A673 (cell line): ENCODE data around the gene GBX2. TPM values are rescaled to one million over a fixed set of nuclear protein-coding genes. Genes with fewer than 3 reads are reported as not detected.
"Not testable (repeated sequence)": the region's sequence is repeated elsewhere in the genome, so short reads cannot be mapped to it uniquely, and the experiment has no call there.

Experiments
- BruUV-seq: library from RNA; stranded (reverse); fragments of 400-500 nt; replicated peaks from 2 replicates; lab custom pipeline; 2021; lab: Mats Ljungman, UMichigan
- CTCF ChIA-PET: fragments of 300-600 bp; sonication (Branson Sonifier 250); formaldehyde crosslinking; loops from one replicate; lab custom pipeline; 2022; ENCODE audit warnings: antibody characterized with exemption; lab: Charles Lee
- POLR2A ChIA-PET: fragments of 300-600 bp; sonication (Branson Sonifier 250); formaldehyde crosslinking; loops from one replicate; lab custom pipeline; 2022; ENCODE audit warnings: antibody characterized with exemption; ENCODE audit not compliant: low non-redundant PET; lab: Charles Lee
- DNase-seq: peaks from one replicate; pipeline ENCODE4 v3.0.0-alpha.2; 2015; ENCODE audit warnings: low spot score
- H3K27ac ChIP-seq: fragments of 200-600 bp; sonication (generic); 2 replicates; pipeline ENCODE4 v1.5.1; 2016; ENCODE audit warnings: mixed run types, low read depth, mild to moderate bottlenecking, mixed read lengths, antibody characterized with exemption, low read length; ENCODE audit not compliant: poor library complexity, severe bottlenecking
- H3K27me3 ChIP-seq: fragments of 200-600 bp; sonication (generic); replicated peaks from 2 replicates; pipeline ENCODE4 v1.6.1; 2017; ENCODE audit warnings: mixed run types, low read depth, mild to moderate bottlenecking, mixed read lengths, antibody characterized with exemption, low read length; ENCODE audit not compliant: insufficient read depth, poor library complexity
- H3K36me3 ChIP-seq: fragments of 200-600 bp; sonication (generic); 2 replicates; pipeline ENCODE4 v1.6.1; 2016; ENCODE audit warnings: mixed run types, mild to moderate bottlenecking, mixed read lengths, antibody characterized with exemption, low read length; ENCODE audit not compliant: insufficient read depth, poor library complexity, severe bottlenecking
- H3K4me1 ChIP-seq: fragments of 200-600 bp; sonication (generic); 2 replicates; pipeline ENCODE4 v1.6.1; 2017; ENCODE audit warnings: mixed run types, mild to moderate bottlenecking, mixed read lengths, antibody characterized with exemption, low read length; ENCODE audit not compliant: insufficient read depth, poor library complexity, severe bottlenecking
- H3K4me3 ChIP-seq: fragments of 200-600 bp; sonication (generic); 2 replicates; pipeline ENCODE4 v1.5.1; 2016; ENCODE audit warnings: low read depth, mixed run types, mild to moderate bottlenecking, mixed read lengths, low read length; ENCODE audit not compliant: poor library complexity, severe bottlenecking
- H3K9me3 ChIP-seq: fragments of 200-600 bp; sonication (generic); 2 replicates; pipeline ENCODE4 v1.6.1; 2016; ENCODE audit warnings: mixed run types, low read depth, mild to moderate bottlenecking, mixed read lengths, antibody characterized with exemption, low read length; ENCODE audit not compliant: poor library complexity, severe bottlenecking
- EZH2 ChIP-seq: fragments of 200-600 bp; sonication (generic); IDR thresholded peaks from 2 replicates; pipeline ENCODE4 v1.6.1; 2017; ENCODE audit warnings: borderline replicate concordance, low read depth, mild to moderate bottlenecking, mixed read lengths, antibody characterized with exemption, low read length; ENCODE audit not compliant: poor library complexity, severe bottlenecking
- intact Hi-C: fragments of 100-400 bp; cut with micrococcal nuclease; formaldehyde crosslinking; loops from one replicate; pipeline ENCODE4 v1.10.0; 2022; ENCODE audit not compliant: unreplicated experiment
- total RNA-seq: library from RNA; stranded (reverse); gene quantifications from 2 replicates; pipeline ENCODE4 v1.2.3, GENCODE V29; 2021
- TF ChIP-seq, protein P1 (sequence below): fragments of 300-800, 200-600 bp; sonication (generic); conservative IDR thresholded peaks from 2 replicates; pipeline ENCODE4 v1.5.1; 2017; ENCODE audit warnings: low read depth, mild to moderate bottlenecking, antibody characterized with exemption, low read length, moderate library complexity, mixed read lengths

Gene GBX2
- total RNA-seq, 1 experiment from 2014 or later: not detected

GRCh38 chr2:236146436-236146835 lies 21.8 kb downstream of the GBX2 start:
- no TSS peak for BruUV-seq
- H3K27me3 ChIP-seq: peaks cover 6% of the 10 kb centered on the region
- H3K9me3 ChIP-seq: no peaks in the 10 kb centered on the region
- ChIA-PET CTCF (no interaction called here), POLR2A (no interaction called here)
- H3K27ac ChIP-seq: no peak overlapping the region
- no peaks in the 10 kb centered on the region for H3K36me3 ChIP-seq
- H3K4me3 ChIP-seq: no peak overlapping the region
- H3K4me1 ChIP-seq: no peaks in the 10 kb centered on the region
- no peak for TF ChIP-seq EZH2
- TF ChIP-seq, protein P1, sequence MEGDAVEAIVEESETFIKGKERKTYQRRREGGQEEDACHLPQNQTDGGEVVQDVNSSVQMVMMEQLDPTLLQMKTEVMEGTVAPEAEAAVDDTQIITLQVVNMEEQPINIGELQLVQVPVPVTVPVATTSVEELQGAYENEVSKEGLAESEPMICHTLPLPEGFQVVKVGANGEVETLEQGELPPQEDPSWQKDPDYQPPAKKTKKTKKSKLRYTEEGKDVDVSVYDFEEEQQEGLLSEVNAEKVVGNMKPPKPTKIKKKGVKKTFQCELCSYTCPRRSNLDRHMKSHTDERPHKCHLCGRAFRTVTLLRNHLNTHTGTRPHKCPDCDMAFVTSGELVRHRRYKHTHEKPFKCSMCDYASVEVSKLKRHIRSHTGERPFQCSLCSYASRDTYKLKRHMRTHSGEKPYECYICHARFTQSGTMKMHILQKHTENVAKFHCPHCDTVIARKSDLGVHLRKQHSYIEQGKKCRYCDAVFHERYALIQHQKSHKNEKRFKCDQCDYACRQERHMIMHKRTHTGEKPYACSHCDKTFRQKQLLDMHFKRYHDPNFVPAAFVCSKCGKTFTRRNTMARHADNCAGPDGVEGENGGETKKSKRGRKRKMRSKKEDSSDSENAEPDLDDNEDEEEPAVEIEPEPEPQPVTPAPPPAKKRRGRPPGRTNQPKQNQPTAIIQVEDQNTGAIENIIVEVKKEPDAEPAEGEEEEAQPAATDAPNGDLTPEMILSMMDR: no peak
- DNase-seq: no peak
- intact Hi-C loops: no loop called here

DNA sequence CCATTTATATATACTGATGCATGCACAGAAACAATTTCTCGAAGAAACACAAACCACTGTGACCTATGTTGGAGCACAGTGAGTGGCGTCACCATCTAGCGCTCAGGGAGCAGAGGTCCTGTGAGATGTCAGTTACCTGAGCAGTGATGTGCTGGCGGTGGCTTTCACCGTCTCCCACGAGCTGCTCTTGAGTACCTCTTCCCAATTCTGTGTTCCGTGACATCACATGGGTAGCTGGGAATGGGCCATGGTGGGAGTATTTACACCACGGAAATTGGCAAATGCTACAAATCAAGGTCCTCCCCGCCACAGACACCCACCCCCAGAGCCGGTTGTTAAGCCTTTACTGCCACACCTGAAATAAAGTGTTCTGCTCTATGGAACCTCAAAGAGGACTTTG lies 24.4 kb downstream of the GBX2 start:
- H3K36me3 ChIP-seq: no peaks in the 10 kb centered on the region
- H3K27me3 ChIP-seq: peaks cover 6% of the 10 kb centered on the region
- no peak for TF ChIP-seq EZH2
- TF ChIP-seq, protein P1: no peak
- no peak for DNase-seq
- intact Hi-C loops: no loop called here
- ChIA-PET CTCF (interaction anchor here (0.5 to 0.6 kb wide), 2 partner anchors 417 to 441 kb away, joined by 3 to 5 read pairs; no protein-coding TSS in a partner anchor), POLR2A (no interaction called here)
- no peak overlapping the region for H3K4me3 ChIP-seq
- BruUV-seq: no TSS peak
- H3K27ac ChIP-seq: no peak overlapping the region
- no peaks in the 10 kb centered on the region for H3K4me1 ChIP-seq
- H3K9me3 ChIP-seq: no peaks in the 10 kb centered on the region

- BruUV-seq, H3K27ac ChIP-seq, POLR2A ChIA-PET, intact Hi-C loops, H3K4me3 ChIP-seq, CTCF ChIA-PET, H3K36me3 ChIP-seq, DNase-seq, H3K4me1 ChIP-seq, H3K9me3 ChIP-seq, H3K27me3 ChIP-seq: not testable (repeated sequence)
These were observed 26.6 kb downstream of the GBX2 start for GRCh38 chr2:236141616-236142015.

DNA sequence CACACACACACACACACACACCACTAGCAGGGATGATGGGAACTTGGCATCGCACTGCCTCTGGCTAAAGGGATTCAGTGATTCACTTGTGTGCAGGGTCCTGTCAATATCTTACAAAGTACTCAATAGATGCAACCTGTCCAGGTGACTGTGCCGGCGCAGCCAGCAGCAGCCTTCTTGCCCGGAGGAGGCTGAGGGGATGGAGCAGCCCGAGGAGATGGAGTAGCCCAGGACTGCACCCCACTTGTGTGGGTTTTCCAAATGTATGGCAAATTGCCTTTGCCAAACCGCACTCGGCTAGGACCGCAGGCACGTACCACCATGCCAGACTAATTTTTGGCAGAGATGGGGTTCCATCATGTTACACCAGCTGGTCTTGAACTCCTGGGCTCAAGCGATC lies 31.1 kb downstream of the GBX2 start:
- DNase-seq: no peak
- intact Hi-C loops: no loop called here
- H3K27me3 ChIP-seq: no peaks in the 10 kb centered on the region
- H3K4me3 ChIP-seq: no peak overlapping the region
- H3K27ac ChIP-seq: no peak overlapping the region
- BruUV-seq: no TSS peak
- no peaks in the 10 kb centered on the region for H3K36me3 ChIP-seq
- CTCF ChIA-PET: no interaction called here
- TF ChIP-seq, protein P1: no peak
- no peak for TF ChIP-seq EZH2
- POLR2A ChIA-PET: no interaction called here
- no peaks in the 10 kb centered on the region for H3K4me1 ChIP-seq
- no peaks in the 10 kb centered on the region for H3K9me3 ChIP-seq
